KMS-11 (cell line): ENCODE measurements around the gene CAMK4.

Experiments used
- H2AFZ ChIP-seq: fragments of 200-600 bp; sonication (generic); 2 replicates; pipeline ENCODE4 v1.6.1; 2016; ENCODE audit warnings: antibody characterized with exemption, mixed run types, low read depth
- H3K27ac ChIP-seq: fragments of 200-600 bp; sonication (generic); 2 replicates; pipeline ENCODE4 v1.6.1; 2016; ENCODE audit warnings: mild to moderate bottlenecking, mixed run types
- H3K27me3 ChIP-seq: fragments of 200-600 bp; sonication (generic); 2 replicates; pipeline ENCODE4 v1.6.1; 2017; ENCODE audit warnings: mild to moderate bottlenecking, low read depth, mixed run types, moderate library complexity; ENCODE audit not compliant: insufficient read depth
- H3K36me3 ChIP-seq: fragments of 200-600 bp; sonication (generic); 2 replicates; pipeline ENCODE4 v1.6.1; 2017; ENCODE audit warnings: mild to moderate bottlenecking, mixed run types; ENCODE audit not compliant: insufficient read depth
- H3K4me1 ChIP-seq: fragments of 200-600 bp; sonication (generic); 2 replicates; pipeline ENCODE4 v1.6.1; 2016; ENCODE audit warnings: mild to moderate bottlenecking, low read depth, mixed run types; ENCODE audit not compliant: poor library complexity, severe bottlenecking
- H3K4me2 ChIP-seq: fragments of 200-600 bp; sonication (generic); 2 replicates; pipeline ENCODE4 v1.7.0; 2016; ENCODE audit warnings: mild to moderate bottlenecking, mixed run types
- H3K4me3 ChIP-seq: fragments of 200-600 bp; sonication (generic); IDR thresholded peaks from 2 replicates; pipeline ENCODE4 v1.6.1; 2017; ENCODE audit warnings: low read depth, low read length, mixed read lengths; ENCODE audit not compliant: insufficient read depth
- H3K79me2 ChIP-seq: fragments of 200-600 bp; sonication (generic); 2 replicates; pipeline ENCODE4 v1.6.1; 2016; ENCODE audit warnings: low read depth, mixed run types; ENCODE audit not compliant: insufficient read depth
- H3K9ac ChIP-seq: fragments of 200-600 bp; sonication (generic); 2 replicates; pipeline ENCODE4 v1.6.1; 2016; ENCODE audit warnings: mild to moderate bottlenecking, mixed run types
- H4K20me1 ChIP-seq: fragments of 200-600 bp; sonication (generic); 2 replicates; pipeline ENCODE4 v1.6.1; 2016; ENCODE audit warnings: mild to moderate bottlenecking, mixed run types; ENCODE audit not compliant: insufficient read depth
- TF ChIP-seq, protein P1 (sequence below): fragments of 200-600 bp; sonication (generic); conservative IDR thresholded peaks from 2 replicates; pipeline ENCODE4 v1.6.1; 2017; ENCODE audit warnings: low read depth, mild to moderate bottlenecking, antibody characterized with exemption, low read length, moderate library complexity, mixed read lengths

Gene CAMK4

GRCh38 chr5:111528056-111528455 lies 303.9 kb downstream of the CAMK4 start:
- no peaks in the 10 kb centered on the region for H3K27me3 ChIP-seq
- H3K4me2 ChIP-seq, result no peak overlapping the region
- H4K20me1 ChIP-seq, result no peaks in the 10 kb centered on the region
- H3K27ac ChIP-seq, result no peak overlapping the region
- no peaks in the 10 kb centered on the region for H3K4me1 ChIP-seq
- no peak overlapping the region for H3K4me3 ChIP-seq
- H2AFZ ChIP-seq, result no peak overlapping the region
- H3K36me3 ChIP-seq, result no peaks in the 10 kb centered on the region
- H3K9ac ChIP-seq, result no peak overlapping the region
- H3K79me2 ChIP-seq, result no peaks in the 10 kb centered on the region
- TF ChIP-seq, protein P1, sequence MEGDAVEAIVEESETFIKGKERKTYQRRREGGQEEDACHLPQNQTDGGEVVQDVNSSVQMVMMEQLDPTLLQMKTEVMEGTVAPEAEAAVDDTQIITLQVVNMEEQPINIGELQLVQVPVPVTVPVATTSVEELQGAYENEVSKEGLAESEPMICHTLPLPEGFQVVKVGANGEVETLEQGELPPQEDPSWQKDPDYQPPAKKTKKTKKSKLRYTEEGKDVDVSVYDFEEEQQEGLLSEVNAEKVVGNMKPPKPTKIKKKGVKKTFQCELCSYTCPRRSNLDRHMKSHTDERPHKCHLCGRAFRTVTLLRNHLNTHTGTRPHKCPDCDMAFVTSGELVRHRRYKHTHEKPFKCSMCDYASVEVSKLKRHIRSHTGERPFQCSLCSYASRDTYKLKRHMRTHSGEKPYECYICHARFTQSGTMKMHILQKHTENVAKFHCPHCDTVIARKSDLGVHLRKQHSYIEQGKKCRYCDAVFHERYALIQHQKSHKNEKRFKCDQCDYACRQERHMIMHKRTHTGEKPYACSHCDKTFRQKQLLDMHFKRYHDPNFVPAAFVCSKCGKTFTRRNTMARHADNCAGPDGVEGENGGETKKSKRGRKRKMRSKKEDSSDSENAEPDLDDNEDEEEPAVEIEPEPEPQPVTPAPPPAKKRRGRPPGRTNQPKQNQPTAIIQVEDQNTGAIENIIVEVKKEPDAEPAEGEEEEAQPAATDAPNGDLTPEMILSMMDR, result no peak

GRCh38 chr5:111530298-111530740 lies 306.1 kb downstream of the CAMK4 start:
- TF ChIP-seq, protein P1, result no peak
- no peak overlapping the region for H3K4me3 ChIP-seq
- no peak overlapping the region for H3K9ac ChIP-seq
- H3K79me2 ChIP-seq, result no peaks in the 10 kb centered on the region
- no peak overlapping the region for H3K27ac ChIP-seq
- no peak overlapping the region for H2AFZ ChIP-seq
- no peaks in the 10 kb centered on the region for H3K4me1 ChIP-seq
- no peaks in the 10 kb centered on the region for H3K27me3 ChIP-seq
- no peaks in the 10 kb centered on the region for H4K20me1 ChIP-seq
- H3K36me3 ChIP-seq, result no peaks in the 10 kb centered on the region
- H3K4me2 ChIP-seq, result no peak overlapping the region

- no peaks in the 10 kb centered on the region for H3K27me3 ChIP-seq
- H3K9ac ChIP-seq, result no peak overlapping the region
- H2AFZ ChIP-seq, result no peak overlapping the region
- H4K20me1 ChIP-seq, result no peaks in the 10 kb centered on the region
- no peaks in the 10 kb centered on the region for H3K79me2 ChIP-seq
- no peak overlapping the region for H3K27ac ChIP-seq
- no peak overlapping the region for H3K4me3 ChIP-seq
- H3K4me1 ChIP-seq, result no peaks in the 10 kb centered on the region
- no peaks in the 10 kb centered on the region for H3K36me3 ChIP-seq
- H3K4me2 ChIP-seq, result no peak overlapping the region
- TF ChIP-seq, protein P1, result no peak
These were observed 308.9 kb downstream of the CAMK4 start for GRCh38 chr5:111532886-111533582.

DNA sequence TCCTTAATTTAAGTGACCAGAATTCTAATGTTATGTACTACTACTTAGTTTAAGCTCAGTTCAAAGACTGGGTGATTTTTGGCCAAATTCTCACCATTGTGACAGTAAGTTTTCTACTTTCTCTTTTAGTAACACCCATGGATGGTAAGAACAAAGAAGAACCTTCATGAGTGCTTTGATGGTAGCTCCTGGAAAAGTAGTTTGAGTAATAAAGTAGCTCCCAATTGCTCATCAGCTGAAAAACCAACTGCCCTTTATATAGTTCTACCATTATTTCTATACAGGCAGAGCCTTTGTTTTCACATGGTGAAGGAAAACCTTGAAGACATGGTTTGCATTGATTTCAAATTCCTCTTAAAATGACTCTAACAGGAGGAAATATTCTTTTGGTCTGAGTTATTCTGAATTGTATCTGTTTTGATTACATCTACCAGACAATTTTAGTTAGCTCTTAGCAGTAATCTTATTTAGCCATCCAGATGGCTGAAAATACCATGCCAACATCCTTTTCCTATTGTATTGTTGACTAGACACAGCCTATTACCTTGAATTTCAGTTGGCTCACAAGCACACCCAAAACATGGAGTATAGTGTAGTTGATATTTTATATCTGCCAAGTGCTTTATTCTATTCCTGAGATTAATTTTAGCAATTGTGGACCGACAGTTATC lies 311.8 kb downstream of the CAMK4 start:
- Histone ChIP-seq H3K9ac (no peak overlapping the region), H3K27me3 (no peaks in the 10 kb centered on the region), H3K27ac (no peak overlapping the region), H3K79me2 (no peaks in the 10 kb centered on the region), H3K4me2 (no peak overlapping the region), H3K4me1 (no peaks in the 10 kb centered on the region), H3K36me3 (no peaks in the 10 kb centered on the region), H2AFZ (no peak overlapping the region), H4K20me1 (no peaks in the 10 kb centered on the region), H3K4me3 (no peak overlapping the region)
- TF ChIP-seq, protein P1, result no peak
